GM19455 (cell line): ENCODE measurements around the gene ECHS1.
"Not testable (repeated sequence)": the region's sequence is repeated elsewhere in the genome, so short reads cannot be mapped to it uniquely, and the experiment has no call there.

Source experiments
- ATAC-seq: cut with Tn5 transposase; IDR thresholded peaks from one replicate; pipeline ENCODE4 v1.9.1; 2021; ENCODE audit not compliant: unreplicated experiment

The ECHS1 gene

DNA sequence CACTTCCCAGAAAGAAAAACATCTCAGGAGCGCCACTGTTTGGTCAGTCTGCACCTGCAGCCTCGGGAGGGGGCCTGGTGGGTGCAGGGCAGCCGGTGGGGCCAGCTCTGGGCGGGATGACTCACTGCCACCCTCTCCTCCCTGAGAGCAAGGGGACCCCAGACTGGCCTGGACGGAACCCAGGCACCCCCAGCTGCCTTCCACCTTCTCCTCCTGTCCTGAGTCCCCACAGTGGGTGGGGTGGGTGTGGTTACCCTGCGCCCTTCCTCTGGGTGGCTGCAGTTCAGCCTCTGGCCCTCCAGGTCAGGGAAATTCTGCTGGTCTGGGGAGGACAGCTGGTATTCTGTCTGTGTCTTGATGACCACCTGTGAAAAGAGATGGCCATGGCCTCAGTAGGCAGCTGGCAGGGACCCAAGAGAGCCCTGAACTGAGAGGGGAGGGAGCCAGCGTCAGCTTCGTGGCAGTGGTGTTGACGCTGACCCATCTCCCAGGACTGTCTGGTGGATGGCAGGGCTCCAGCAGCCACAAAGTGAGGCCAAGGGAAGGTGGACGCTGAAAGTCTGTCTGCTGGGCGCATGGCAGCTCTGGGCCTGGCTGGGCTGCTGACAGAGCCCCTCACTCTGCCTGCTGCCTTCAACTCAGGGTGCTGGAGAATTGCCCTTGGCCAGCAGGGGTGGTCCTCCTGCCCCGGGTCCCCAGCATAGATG is 45.4 kb downstream of the ECHS1 start:
- no peak for ATAC-seq

DNA sequence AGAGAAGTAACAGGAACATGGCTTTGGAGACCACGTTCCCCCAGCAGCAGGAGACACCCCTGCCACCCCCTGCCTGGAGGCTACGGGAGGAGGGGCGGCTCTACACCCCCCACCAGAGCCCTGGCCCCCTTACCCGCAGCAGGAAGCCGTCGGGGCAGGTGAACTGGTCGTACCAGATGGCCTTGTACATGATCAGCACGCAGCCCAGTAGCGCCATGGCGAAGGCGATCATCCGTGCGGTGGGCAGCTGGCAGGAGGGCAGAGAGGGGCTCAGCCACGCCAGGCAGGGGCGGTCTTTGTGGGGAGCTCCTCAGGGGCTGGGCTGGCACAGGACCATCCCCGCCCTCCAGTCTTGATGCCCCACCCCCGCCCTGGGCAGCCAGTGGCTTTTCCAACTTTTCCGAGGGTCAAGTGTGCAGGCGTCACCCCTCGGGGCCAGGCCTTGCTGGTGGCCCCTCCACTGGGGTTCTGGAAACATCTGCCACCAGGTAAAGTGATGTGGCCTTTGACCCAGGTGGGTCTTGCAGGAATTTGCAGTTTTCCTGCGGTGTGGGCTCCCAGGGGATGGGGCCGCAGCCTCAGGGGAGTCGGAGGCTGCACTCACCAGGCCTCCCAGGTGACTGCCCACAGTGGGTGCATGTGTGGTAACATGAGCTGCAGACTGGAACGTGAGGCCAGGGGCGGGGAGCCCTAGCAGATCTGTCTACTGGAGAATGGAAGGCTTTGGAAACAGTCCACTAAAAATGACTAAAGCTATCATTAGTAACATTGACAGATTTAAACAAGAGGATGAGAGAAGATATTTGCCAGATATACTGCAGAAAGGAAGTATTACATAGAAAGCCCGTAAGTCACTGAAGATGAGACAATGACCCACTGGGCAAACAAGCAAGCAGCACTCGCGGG is 46.2 kb downstream of the ECHS1 start:
- no peak for ATAC-seq

DNA sequence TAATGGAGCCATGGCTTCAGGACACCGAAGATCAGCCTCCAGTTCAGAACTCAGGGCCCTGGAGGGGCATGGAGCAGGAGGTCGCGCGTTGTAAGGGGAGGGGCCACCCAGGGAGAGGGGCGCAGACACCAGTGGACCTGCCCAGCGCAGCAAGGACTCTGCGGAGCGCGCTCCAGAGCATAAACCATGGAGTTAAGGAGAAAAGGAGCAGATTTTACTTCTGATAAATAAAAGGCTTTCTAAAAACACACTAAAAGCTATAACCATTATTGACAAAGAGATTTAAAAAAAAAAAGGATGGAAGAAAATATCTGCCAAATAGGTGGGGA is 47.0 kb downstream of the ECHS1 start:
- no peak for ATAC-seq

DNA sequence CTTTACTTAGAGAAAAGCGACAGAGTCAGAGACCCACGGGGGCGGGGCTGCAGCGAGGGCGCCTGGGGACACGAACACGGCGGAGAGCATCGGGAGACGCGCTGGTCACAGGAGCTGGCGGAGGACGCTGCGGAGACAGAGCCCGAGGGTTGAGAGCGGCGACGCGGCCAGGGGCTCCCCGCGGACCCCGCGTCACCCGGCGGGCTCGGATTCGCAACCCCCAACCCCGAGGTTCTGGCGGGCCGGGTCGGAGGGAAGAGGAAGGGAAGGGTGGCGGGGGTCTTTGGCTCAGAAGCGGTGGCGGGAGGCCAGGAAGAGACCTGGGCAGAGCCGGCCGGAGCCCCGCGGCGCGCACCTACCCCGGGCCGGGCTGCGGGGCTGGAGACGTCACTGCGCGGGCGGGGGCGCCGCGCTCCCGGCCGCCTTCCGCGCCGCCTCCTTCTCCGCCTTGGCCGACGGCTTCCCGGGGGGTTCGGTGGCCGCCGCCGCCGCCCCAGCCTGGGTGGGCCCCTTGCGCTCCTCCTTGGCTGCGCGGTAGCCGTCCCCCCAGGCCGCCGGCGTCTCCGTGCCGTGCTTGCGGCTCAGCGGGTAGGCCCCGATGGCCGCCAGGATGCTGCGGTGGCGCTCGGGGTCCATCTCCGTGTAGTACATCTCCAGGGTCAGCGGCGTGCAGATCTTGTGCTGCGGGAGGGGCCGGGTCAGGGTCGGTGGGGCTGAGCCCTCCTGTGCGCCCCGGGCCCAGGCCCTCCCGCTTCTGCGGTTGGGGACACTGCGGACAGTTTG is 47.5 kb downstream of the ECHS1 start:
- ATAC-seq: no peak

DNA sequence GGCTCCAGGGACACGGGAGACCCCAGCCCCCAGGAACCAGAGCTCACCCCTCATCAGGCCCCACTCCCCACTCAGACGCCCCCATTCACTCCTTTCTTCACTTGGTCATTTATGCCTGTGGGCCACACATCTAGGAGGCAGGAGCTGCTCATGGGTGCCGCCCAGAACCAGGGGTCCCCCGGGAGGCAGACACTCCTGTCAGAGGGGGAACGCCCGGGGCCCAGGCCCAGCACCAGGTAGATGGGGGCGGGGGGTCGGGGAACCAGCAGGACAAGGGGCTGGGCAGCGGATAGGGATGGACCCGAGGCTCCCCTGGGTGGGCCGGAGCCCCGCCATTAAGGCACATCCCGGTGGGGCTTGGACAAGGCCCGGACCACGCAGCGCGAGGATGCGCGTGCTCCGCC is 48.3 kb downstream of the ECHS1 start:
- no peak for ATAC-seq

DNA sequence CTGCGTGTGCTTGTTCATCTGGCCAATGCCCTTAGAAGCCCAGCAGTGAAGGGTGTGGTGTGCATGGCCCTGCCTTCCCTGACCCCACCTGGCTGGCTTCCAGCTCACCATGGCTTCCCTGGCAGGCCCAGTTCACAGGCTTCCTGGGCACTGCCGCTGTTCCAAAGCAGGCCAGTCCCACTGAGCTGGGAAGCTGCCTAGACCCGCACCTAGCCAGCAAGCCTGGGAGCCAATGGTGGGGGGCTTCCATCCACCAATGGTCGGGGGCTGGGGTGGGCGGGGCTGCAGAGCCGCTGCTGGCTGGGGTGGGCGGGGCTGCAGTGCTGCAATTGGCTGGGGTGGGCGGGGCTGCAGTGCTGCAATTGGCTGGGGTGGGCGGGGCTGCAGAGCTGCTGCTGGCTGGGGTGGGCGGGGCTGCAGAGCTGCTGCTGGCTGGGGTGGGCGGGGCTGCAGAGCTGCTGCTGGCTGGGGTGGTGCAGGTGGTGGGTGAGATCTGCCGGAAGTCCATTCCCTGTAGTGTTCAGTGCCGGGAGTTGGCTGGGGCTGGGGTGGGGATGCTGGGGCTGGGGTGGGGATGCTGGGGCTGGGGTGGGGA is 48.9 kb downstream of the ECHS1 start:
- ATAC-seq: peak; percentile 55

DNA sequence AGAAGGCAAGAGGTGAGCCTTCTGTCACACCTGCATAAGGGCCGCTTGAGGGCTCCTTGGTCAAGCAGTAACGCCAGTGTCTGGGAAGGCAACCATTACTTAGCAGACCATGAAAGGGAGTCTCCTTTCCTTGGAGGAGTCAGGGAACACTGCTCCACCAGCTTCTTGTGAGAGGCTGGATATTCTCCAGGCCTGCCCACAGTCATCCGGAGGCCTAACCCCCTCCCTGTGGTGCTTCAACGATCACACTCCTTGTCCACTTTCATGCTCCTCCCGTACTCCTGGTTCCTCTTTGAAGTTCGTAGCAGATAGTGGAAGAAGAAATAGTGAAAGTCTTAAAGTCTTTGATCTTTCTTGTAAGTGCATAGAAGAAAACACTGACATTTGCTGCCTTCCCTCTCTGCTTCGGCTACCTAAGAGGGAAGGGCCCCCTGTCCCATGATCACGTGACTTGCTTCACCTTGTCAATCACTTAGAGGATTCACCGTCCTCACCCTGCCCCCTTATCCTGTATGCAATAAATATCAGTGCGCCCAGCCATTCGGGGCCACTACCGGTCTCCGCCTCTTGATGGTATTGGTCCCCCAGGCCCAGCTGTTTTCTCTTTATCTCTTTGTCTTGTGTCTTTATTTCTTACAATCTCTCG is 51.0 kb downstream of the ECHS1 start:
- not testable (repeated sequence) for ATAC-seq

DNA sequence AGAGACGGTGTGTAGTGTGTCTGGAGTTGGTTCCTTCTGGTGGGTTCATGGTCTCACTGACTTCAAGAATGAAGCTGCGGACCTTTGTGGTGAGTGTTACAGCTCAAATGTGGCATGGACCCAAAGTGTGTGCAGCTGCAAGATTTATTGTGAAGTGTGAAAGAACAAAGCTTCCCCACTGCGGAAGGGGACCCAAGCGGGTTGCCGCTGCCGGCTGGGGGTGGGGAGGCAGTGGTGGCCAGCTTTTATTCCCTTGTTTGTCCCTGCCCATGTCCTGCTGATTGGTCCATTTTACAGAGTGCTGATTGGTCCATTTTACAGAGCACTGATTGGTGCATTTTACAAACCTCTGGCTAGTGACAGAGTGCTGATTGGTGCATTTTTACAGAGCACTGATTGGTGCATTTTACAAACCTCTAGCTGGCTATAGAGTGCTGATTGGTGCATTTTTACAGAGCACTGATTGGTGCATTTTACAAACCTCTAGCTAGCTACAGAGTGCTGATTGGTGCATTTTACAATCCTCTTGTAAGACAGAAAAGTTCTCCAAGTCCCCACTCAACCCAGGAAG is 52.2 kb downstream of the ECHS1 start:
- not testable (repeated sequence) for ATAC-seq

DNA sequence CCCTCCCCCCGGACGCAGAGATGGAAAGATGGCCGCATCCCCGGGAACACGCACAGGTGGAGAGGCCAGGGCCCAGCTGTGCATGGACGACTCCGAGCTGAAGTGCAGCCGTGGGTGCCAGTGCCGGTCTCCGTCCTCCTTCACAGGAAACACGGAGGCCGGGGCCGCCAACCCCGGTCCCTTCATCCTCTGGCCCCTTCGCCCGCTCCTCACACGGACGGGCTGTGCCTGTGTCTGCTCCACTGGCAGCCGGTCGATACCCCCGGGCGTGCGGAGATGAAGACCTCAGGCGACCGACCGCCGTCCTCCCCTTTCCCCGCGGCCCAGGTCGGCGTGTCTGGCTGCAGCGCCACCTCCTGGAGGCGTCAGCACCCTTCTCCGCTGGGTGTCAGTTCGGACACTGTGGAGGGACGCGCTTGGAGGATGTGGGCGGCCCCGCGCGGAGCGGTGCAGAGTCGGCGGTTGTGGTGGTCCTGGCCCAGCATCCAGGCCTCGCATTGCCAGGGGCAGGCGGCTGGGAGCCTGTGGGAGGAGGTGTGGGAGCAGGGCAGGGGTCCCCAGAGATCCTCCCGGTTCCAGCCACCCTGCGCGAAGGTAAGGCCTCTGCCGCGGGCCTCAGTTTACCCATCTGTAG is 54.5 kb downstream of the ECHS1 start:
- peak; percentile 65 for ATAC-seq

DNA sequence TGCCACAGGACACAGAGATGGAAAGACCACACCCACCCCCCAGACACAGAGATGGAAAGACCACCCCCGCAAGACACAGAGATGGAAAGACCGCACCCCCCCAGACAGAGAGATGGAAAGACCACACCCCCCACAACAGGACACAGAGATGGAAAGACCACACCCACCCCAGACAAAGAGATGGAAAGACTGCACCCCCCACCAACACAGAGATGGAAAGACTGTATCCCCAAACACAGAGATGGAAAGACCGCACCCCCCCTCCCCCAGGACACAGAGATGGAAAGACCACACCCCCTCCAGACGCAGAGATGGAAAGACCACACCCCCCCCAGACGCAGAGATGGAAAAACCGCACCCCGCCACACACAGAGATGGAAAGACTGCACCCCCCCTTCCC is 56.4 kb downstream of the ECHS1 start:
- ATAC-seq: no peak

DNA sequence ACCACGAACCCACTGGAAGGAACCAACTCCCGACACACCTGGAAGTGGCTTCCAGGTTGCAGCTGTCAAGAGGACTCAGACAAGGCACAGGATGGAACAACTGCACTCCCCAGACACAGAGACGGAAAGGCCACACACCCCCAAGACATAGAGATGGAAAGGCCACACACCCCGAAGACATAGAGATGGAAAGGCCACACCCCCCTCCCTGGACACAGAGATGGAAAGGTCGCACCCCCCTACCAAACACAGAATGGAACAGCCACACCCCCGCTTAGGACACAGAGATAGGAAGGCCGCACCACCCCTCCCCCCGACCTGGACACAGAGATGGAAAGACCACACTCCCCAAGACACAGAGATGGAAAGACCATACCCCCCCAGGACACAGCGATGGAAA is 56.9 kb downstream of the ECHS1 start:
- ATAC-seq: no peak

DNA sequence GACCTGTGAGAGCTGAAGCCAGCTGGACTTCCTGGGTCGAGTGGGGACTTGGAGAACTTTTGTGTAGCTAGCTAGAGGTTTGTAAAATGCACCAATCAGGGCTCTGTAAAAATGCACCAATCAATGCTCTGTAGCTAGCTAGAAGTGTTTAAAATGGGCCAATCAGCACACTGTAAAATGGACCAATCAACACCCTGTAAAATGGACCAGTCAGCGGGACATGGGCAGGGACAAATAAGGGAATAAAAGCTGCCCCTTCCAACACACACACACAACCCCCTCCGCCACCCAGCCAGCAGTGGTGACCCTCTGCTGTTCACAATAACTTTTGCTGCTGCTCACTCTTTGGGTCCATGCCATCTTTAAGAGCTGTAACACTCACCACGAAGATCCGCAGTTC is 57.3 kb downstream of the ECHS1 start:
- ATAC-seq: no peak

DNA sequence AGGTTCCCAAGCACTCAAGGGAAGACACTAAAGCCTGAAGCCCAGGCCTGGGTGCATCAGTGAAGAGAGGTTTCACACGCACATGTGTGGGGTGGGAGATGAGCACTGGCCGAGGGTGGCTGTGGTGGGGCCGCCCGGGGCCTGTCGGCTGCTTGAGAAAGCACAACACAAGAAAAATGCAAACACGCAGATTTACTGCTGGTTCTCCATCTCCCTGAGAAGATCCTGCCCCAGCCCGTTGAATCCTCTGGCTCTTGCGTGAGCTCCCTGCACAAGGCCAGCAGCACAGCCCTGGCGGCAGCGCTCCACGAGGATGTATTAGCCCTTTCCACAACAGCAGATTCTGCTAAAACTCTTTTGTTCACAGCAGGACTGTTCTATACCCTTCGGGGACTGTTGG is 58.2 kb downstream of the ECHS1 start:
- no peak for ATAC-seq

DNA sequence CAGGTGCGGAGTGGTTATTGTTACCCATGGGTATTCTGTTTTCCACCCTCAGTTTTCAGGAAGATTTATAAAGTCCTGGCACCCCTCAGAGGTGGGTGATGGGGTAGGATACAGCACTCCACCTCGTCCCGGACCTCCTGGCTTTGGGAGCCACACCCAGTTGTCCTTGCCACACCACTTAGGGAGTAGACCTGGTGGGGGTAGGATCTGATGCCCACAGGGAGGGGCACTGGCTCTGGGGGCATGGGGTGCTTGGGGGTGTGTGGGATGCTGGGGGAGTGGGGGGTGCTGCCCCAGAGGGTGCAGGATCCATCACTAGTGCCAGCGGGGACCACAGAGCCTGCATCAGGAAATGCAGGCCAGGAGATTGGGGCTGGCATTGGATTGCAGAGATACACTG is 60.0 kb downstream of the ECHS1 start:
- ATAC-seq: no peak

DNA sequence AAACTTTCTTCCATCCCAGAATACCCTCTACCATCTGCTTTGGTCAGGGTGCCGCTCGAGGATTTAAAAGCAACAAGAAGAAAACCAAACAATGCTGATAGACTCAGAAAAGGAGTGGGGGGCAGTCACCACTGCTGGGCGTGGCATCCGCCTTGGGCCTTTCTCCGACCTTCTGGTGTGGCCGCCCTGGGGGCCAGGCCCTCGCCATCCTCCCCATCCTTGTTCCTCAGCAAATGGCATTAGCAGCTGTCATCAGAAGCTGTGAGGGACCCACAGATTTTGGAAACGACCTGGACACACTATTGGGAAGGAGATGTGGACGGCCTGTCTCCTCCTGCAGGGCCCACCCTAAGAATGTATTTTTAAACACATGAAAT is 60.4 kb downstream of the ECHS1 start:
- ATAC-seq: no peak
